ENCODE data around the gene CLDN19. TPM values are rescaled to one million over a fixed set of nuclear protein-coding genes. Genes with fewer than 3 reads are reported as not detected.

CLDN19 gene
- total RNA-seq, 4 donors from 2014 or later: not detected

GRCh38 chr1:42692461-42692860 is 47.6 kb downstream of the CLDN19 start:
- Histone ChIP-seq H3K36me3 (peaks cover 0 to 27% (median 0%) of the 10 kb centered on the region in 3 donors), H3K27me3 (no peaks in the 10 kb centered on the region), H3K9me3 (no peaks in the 10 kb centered on the region), H3K27ac (peak overlapping the region in 3 of 4 donors; percentile 37 to 83 (median 82)), H3K4me1 (peaks cover 0 to 60% (median 16%) of the 10 kb centered on the region in 4 donors), H3K4me3 (no peak overlapping the region)
- TF ChIP-seq POLR2A (IDR thresholded peaks at IDR 0.05) (peak in 1 of 2 donors; percentile 9), CTCF (IDR thresholded peaks at IDR 0.05) (no peak)
- DNase-seq: peak in 1 of 3 donors; percentile 53

DNA sequence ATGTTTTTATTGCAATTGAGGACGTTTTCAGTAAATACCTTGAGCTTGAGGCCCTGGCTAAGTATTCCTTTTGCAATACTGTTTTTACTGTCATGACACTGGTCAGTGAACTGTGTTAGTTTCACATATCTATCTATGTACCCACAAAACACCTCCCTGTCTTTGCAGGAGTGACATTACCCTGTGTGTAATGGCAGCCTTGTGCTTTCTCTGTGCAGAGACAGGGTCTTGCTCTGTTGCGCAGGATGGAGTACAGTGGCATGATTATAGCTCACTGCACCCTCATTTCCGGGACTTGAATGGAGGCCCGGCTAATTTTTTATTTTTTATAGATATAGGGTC is 48.9 kb downstream of the CLDN19 start:
- no peaks in the 10 kb centered on the region for H3K9me3 ChIP-seq
- H3K27ac ChIP-seq: peak overlapping the region in 2 of 4 donors; percentile 18 to 60
- DNase-seq: no peak
- no peak overlapping the region for H3K4me3 ChIP-seq
- H3K36me3 ChIP-seq: peaks cover 0 to 14% (median 0%) of the 10 kb centered on the region in 3 donors
- H3K27me3 ChIP-seq: no peaks in the 10 kb centered on the region
- TF ChIP-seq POLR2A (IDR thresholded peaks at IDR 0.05) (no peak), CTCF (IDR thresholded peaks at IDR 0.05) (no peak)
- H3K4me1 ChIP-seq: peaks cover 0 to 72% (median 16%) of the 10 kb centered on the region in 4 donors

- peaks cover 0 to 9% (median 0%) of the 10 kb centered on the region in 3 donors for H3K36me3 ChIP-seq
- no peak overlapping the region for H3K4me3 ChIP-seq
- no peaks in the 10 kb centered on the region for H3K27me3 ChIP-seq
- peak overlapping the region in 2 of 4 donors; percentile 18 to 60 for H3K27ac ChIP-seq
- TF ChIP-seq CTCF (IDR thresholded peaks at IDR 0.05): peak in 3 of 6 experiments; percentile 20 to 34 (median 34)
- TF ChIP-seq POLR2A (IDR thresholded peaks at IDR 0.05): no peak
- no peaks in the 10 kb centered on the region for H3K9me3 ChIP-seq
- DNase-seq: no peak
- H3K4me1 ChIP-seq: peaks cover 0 to 77% (median 17%) of the 10 kb centered on the region in 4 donors
These were observed 49.4 kb downstream of the CLDN19 start for GRCh38 chr1:42690477-42691156.

DNA sequence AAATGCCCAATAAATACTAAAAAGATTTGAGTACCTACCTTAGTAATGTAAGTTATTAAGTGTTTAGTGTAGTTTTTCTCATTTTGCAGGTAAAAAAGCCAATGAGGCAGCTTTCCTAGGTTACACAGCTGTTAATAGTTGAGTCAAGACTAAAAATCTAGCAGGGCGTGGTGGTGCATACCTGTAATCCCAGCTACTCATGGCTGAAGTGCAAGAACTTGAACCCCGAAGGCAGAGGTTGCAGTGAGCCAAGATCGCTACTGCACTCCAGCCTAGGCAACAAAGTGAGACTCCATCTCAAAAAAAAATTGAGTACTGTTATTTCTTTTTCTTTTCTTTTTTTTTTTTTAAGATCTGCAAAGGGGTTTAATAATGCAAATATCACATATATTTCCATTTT is 50.1 kb downstream of the CLDN19 start:
- Histone ChIP-seq H3K27me3 (no peaks in the 10 kb centered on the region), H3K4me3 (no peak overlapping the region), H3K36me3 (peaks cover 0 to 2% (median 0%) of the 10 kb centered on the region in 3 donors), H3K27ac (peak overlapping the region in 2 of 4 donors; percentile 7 to 33), H3K4me1 (peaks cover 0 to 84% (median 20%) of the 10 kb centered on the region in 4 donors), H3K9me3 (no peaks in the 10 kb centered on the region)
- DNase-seq: peak in 2 of 3 donors; percentile 54 to 58
- TF ChIP-seq POLR2A (IDR thresholded peaks at IDR 0.05) (no peak), CTCF (IDR thresholded peaks at IDR 0.05) (no peak)

DNA sequence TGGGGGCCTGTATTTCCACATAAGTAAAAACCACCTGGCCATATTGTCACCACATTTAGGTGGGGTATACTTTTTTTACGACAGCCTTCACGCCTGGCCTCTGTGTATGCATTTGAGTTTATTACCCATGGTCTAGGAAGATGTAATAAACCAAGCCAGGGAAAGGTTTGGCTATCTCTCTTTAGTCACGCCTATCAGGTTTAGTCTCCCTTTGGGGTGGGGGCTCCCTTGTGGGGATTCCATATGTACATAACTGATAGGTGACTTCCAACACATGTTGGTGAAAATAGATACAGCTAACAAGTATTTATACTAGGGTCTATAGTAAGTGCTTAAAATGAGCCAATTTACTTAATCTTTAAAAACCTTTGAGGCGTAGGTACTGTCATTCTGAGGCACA is 53.6 kb downstream of the CLDN19 start:
- Histone ChIP-seq H3K9me3 (no peaks in the 10 kb centered on the region), H3K4me3 (no peak overlapping the region), H3K27me3 (no peaks in the 10 kb centered on the region), H3K36me3 (no peaks in the 10 kb centered on the region), H3K4me1 (peaks cover 0 to 75% (median 27%) of the 10 kb centered on the region in 4 donors), H3K27ac (no peak overlapping the region)
- no peak for DNase-seq
- TF ChIP-seq CTCF (IDR thresholded peaks at IDR 0.05) (no peak), POLR2A (IDR thresholded peaks at IDR 0.05) (no peak)
